Hepatic stellate cell (primary cell): Measurements from ENCODE around the gene ARHGAP26.

Source experiments
- DNase-seq: peaks from one replicate; pipeline ENCODE4 v3.0.0; 2011; ENCODE audit warnings: low spot score

The ARHGAP26 gene

DNA sequence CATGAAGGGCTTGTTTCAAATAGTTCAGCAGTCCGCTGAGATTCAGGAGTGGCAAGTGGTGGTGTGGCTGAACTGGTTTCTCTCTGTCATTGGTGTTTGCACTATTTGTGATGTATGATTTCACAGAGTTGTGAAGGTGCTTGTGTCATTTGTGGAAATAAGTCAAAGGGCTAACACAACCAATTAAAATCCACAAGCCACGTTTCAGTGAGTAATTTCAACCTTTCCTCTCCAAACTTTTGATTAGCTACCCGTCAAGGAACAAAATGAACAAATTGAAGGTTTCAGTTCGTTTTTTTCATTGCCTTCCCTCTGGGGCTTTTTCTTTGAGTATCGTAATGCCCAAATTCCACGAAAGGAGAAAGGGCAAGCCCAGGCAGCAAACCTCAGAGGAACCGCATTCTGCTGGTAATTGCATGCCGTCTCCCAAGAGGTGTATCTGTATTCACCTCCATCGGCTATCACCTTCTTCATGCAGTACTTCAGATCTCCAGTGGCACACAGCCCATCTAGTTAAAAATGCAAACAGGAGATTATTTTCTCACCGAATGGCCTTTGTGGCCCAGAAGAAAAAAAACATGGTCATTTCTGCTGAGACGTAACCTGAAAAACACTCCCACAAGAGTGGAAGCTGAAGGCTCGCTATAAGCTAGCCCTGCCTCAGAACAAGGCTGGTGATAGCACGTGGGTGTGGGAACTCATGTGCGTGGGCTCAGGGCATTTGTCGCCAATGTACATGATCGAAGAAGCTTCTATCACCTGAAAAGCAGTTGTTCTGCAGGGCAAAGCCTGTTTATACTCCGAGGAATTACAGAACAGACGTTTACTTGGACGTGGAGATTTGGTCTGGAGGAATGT is 436.2 kb downstream of the ARHGAP26 start:
- no peak for DNase-seq

DNA sequence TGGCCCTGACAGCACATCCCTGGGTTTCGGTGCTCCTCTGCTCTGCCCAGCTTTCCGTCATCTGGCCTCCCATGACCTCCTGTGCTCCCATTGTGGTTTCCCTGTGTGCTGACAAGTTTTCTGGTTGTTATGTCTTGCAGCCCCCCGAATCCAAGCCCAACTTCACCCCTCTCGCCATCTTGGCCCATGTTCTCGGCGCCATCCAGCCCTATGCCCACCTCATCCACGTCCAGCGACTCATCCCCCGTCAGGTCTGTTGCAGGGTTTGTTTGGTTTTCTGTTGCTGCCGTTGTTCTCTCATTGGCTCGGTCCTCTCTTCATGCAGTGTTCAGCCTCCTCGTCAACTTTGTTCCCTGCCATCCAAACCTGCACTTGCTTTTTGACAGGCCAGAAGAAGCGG is 436.9 kb downstream of the ARHGAP26 start:
- DNase-seq, result no peak

DNA sequence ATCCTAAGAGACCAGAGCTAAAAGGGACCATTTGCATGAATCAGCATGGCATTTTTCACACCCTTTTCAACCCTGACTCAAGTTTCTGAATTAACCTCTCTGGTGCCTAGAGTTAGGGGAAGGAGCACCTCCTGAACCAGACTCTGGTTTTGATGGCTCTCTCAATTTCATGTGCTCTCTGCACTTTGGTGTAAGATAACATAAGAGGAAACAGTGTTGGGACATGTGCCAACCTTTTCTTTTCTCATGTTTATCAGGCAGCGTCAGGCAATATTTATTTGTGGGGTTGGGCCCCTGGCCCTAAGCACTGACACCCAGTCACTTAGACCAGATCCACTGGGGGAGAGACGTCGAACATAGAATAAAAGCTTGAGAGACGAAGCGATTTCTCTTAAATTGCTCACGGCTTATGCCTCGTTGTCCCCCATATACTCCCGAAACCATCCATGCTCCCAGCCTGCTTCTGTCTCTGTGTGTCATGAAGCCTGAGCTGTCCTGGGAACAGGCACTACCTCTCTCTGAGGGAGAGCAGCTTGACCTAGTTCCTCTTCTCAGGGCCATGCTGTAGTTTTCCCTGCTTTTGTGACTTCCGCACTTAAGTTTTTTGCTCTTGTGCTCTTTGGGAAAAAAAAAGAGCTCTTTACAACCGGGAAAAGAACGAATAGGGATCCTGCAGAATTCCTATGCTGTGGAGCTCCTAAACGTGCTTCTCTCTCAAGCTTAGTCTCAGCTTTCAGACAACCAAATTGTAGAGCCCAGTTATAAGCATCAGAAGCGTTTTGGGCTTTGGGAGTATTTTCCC is 437.6 kb downstream of the ARHGAP26 start:
- peak; percentile 29 for DNase-seq

DNA sequence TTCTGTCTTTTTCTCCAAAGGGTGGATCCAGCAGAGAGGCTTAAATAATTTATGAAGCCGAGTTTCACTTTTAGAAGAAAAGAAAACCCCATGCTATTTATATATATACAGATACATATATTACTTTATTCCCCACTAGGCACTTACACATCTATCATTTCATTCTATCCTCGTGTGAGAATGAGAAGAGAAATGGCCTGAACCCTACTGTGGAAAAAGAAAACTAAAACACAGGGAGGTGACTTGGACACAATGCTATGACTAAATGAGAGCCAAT is 438.1 kb downstream of the ARHGAP26 start:
- no peak for DNase-seq

DNA sequence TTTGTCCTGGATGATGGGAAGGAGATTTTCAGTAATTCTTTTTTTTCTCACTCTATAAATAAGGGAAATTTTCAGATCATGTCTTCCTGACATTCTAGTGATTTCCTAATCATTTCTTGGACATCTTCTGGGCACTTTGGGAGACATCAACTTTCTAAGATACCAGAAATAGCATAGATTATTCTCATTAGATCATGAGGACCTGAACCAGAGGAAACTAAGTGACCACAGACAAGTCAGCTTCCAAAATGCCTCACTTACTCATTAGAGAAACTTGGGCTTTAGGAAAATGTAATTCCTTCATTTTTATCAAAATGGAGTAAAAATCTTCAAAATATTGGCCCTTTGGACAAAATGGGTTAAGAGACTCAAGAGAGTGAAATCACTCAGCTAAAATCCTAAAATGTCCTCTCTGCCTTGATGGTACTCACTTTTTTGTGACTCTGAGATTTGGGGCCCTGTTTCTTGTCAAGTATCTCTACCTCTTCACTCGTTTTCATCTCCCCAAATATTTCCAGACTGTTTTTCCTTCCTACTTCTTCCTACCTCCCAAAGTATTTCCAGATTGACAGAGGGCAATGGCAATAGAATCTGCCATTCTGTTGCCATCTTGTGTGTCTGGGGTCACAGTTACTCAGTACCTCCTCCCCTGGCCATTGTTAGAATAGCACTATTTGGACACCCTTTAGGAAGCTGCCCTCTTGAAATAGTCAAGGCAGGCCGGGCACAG is 438.8 kb downstream of the ARHGAP26 start:
- DNase-seq, result peak; percentile 17

DNA sequence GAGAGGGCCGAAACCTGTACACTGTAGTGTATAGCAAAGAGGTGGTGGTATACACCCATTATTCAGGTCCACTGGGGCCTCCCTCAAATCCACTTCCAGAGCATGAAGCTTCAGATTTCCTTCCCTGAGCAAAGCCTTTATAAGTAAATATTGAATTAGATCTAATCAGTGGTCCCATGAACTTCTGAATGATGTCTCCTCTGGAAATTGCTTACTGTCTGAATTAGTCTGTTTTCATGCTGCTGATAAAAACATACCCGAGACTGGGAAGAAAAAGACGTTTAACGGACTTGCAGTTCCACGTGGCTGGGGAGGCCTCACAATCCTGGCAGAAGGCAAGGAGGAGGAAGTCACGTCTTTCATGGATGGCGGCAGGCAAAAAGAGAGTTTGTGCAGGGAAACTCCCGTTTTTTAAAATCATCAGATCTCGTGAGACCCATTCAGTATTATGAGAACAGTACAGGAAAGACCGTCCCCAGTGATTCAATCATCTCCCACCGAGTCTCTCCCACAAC is 439.8 kb downstream of the ARHGAP26 start:
- no peak for DNase-seq

DNA sequence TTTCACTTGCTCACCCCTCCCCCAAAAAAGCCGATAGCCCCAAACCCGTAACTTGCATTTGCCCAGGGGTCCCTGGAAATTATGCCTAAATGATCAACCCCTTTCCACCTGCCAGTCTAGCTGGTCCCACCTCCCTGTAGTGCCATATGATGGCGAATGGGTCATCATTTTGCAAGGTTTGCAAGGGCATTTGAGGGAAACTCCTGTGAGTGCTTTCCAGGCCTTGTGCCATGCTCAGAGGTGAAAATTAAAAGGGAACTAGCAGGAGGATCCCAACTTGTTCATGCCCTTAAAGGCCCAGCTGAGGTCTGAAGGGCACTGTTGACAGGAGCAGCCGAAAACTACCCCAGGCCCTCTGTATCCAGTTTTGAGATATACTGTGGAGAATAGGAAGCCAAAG is 440.4 kb downstream of the ARHGAP26 start:
- no peak for DNase-seq

DNA sequence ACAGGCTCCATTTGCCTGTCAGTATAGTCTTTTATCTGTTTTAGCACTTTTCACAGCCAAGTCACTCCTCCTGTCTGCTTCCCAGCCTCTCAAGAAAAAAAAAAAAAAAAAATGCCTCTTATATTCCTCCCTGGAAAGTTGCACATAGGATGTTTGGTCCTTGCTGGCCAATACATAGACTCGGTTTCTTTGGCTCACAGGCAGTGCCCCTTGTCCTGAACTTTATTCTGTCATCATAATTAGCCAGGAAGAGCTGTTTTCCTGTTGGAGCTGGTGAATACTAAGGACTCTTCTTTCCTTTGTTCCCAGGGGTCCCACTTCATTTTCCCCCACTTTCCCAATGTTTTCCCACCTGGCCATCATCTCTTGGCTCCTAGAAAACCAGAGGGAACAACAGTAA is 442.1 kb downstream of the ARHGAP26 start:
- no peak for DNase-seq

DNA sequence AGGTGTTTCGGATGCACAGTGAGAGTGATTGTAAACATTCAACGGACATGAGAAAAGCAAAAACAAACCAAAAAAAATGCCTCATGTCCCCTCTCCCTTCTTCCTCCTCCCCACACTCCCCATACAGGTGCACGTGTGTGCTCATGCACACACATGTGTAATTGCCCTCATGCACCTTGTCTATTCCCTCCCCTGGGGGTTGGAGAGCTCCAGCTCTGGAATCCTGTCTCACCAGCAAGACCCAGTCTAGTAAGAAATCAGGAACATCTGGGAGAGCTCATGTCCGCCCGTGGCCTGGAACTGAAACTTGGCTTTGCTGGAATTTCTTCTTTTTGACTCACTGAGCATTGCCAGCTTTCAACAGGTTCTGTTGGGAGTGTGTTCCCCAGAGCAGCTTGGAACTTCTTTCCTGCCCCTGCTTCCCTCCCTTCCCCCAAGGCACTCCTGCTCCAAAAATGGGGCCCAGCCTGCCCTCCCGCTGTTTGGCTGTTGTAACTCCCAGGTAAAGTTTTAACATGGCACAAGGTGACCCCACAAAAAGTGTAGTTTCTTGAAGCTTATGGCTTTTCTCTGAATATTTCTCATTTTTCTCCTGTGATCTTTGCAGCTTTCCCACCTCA is 443.2 kb downstream of the ARHGAP26 start:
- DNase-seq, result no peak

DNA sequence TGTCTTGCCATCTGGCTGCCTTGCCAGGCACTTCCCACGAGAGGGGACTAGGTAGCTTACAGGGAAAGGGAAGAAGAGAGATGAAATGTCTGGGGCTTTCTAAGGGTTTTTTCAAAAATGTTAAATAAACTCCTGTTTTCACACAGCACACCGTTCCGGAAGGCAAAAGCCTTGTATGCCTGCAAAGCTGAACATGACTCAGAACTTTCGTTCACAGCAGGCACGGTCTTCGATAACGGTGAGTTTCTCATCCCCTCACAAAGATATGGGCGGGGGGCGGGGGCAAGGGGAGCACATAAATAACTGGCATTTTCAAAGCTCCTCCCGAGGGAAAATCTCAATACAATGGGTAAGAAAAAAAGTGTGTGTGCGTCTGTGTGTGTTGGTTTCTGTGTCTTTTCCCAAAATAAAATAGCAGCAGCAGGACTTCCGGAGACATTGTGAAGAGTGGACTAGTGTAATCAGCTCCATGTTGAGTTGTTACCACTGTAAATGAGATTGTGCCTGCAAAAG is 443.7 kb downstream of the ARHGAP26 start:
- DNase-seq, result no peak

DNA sequence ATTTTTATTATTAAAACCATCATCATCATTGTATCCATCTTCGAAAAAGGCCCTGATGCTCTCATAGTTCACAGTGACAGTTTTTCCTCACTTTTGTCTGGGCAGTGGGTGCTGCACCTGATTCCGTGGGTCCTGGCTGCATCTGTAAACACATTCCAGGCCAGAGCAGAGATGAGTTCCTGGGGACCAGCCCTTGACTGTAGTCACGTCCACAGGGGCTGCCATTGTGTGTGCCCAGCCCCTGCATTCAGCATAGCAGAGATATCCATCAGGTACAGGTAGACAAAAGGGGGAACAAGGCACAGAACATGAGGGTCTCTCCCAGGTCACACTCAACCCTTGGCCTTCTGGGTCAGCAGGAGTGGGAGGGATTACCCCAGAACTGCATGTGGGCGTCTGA is 444.3 kb downstream of the ARHGAP26 start:
- no peak for DNase-seq

DNA sequence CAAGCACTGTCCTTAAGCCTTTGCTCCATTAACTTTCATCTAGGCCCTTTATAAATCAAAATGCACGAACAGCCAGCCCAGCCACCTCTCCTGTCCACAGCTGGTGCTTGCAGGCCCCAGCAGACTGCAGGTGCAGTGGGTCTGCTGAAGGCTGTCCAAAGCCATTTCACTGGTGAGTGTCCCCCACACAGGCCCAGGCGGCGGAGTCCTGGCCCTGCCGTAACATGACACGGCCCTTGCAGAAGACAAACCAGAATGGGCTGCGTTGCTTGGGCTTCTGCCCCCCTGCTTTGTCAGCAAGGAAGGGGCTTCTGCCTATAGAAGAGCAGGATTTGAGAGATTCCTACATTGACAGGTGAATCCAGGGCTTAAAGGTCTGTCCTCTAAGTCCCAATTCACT is 444.7 kb downstream of the ARHGAP26 start:
- no peak for DNase-seq

DNA sequence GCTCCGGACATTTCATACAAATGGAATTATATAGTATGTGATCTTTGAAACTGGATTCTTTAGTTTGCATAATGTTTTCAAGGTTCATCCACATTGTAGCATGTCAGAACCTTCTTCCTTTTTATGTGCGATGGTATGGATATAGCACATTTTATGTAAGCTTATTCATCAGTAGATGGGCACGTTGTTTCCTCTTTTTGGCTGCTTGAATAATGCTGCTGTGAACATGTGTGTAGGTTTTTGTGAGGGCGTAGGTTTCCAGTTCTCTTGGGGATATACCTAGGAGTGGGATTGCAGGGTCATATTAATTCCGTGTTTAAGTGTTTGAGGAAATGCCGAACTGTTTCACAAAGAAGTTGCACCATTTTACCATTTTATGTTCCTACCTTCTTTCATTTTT is 445.5 kb downstream of the ARHGAP26 start:
- DNase-seq, result no peak

DNA sequence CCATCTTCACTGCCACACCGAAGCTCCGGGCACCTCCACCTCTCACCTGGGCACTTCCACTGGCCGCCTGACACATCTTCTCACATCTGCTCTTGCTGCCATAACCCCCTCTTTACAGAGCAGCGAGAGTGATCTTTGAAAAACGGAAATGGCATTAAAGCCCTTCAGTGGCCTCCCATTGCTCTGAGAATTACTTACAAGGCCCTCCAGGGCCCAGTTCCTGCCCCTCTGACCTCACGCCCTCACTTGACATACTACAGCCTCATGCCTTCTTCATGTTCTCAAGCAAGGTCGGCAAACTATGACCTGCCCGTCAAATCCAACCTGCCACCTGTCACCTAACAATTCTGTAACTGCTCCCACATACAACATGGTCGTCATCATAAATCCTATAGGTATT is 446.0 kb downstream of the ARHGAP26 start:
- DNase-seq, result no peak

DNA sequence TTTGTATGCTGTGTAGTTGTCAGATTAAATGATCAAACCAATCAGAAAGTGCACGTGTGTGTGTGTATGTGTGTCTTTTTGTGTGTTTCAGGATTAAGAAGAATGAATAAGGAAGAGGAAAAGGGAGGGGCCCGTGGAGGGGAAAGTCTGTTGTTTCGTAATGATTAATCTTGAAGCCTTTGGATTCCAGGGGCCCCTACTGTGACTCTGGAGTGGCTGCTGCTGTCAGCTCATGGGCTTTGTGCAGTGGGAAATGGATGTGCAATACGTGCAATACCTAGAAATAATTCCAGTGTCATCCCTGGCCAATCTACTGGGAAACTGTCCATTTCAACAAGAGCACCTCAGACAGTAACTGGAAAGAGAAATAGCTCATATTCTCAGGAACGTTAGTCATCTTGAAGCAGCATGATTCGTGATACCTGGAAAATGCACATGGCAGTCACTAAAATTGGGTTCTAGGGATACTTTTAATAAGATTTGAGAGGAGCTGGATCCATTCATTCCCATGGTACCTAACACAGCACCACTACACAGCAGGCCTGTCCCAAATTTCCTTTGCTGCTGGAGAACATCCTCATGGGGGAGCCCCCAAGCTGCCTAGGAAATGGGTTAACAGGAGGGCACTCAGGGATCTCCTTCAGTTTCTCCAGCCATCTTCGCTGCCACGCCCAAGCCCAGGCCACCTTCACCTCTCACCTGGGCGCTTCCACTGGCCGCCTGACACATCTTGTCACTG is 447.1 kb downstream of the ARHGAP26 start:
- peak; percentile 25 for DNase-seq

DNA sequence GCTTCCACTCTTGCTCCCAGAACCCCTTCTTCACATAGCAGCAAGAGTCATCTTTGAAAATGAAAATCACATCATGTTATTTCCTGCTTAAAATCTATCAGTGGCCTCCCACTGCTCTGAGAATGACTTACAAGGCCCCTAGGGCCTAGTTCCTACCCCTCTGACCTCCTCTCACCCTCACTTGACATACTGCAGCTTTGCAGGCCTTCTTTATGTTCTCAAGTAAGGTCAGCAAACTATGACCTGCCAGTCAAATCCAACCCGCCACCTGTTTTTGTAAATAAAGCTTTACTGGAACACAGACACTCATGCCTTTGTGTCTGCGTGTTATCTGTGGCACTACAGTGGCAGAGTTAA is 447.6 kb downstream of the ARHGAP26 start:
- no peak for DNase-seq

DNA sequence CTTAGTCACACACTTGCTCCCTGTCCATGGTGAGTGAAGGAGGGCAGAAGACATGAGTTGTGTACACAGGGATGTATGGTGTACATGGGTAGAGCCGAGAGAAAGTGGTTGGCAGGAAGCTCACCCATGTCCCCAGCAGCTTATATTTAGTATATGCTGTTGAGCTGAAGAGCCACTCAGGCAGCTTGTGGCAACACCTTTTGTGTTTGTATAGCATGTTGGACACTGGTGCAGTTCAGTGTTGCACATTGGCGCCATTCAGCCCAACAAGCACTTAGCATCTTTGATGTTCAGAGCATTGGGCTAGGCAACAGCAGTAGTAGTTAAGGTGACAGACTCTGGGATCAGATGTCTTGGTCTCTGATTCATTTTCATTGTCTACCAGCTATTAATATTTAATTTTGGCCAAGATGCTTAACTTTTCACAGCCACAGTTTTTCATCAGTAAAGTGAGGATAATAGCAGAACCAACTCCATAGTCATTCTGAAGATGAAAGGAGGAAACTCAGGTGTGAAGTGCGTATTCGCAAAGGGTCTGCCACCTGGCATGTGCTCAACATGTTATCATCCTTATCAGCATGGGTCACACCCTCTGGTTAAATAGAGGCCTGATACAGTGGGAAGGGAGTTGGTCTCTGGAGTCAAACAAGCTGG is 448.5 kb downstream of the ARHGAP26 start:
- DNase-seq, result no peak

DNA sequence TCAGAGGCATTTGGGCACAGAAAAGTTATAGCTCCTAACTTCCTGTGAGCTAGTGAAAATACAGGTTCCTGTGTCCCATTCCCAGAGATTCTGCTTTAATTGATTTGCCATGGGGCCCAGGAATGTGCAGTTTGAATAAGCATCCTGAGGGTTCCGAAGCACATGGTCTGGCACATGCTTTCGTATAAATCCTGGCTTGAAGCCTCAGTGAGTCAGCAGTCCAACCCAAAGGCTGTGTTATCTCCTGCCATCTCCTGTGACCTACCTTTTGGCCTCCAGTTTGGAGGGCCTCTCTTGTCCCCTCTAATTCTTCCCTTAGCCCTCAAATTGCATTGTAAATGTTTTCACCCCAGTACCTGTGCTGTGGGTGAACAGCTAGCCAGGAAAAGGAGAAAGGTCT is 449.5 kb downstream of the ARHGAP26 start:
- DNase-seq, result no peak

DNA sequence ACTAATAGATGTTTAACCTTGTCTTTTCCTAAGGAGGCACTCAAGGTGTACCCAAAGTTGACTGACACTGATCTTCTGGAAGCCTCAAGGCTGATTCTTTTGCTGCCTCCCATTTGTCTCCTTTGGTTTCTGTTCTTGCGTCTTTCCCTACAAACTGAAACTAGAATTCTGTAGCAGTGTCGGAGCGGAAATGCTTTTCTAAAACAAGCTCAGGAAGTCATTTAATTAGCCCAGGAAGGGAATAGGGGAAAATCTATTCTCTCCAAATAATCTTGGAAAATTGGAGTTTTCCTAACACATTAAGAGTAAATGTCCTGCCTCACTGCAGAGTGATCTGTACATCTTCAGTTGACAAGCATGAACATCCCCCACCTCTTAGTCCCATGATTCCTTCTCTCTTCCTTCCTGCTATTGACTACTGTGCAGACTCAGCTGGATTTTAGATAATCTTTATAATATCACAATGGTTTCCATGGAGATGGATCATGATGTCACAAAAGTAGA is 450.6 kb downstream of the ARHGAP26 start:
- DNase-seq, result no peak
